Measurements from ENCODE around the gene LRRC30. TPM values are rescaled to one million over a fixed set of nuclear protein-coding genes. Genes with fewer than 3 reads are reported as not detected.

Gene LRRC30
- total RNA-seq, 2 experiments from 2014 or later, result not detected

- Histone ChIP-seq H2AFZ (ENCODE audit: low read length) (no peak overlapping the region), H3K9me2 (ENCODE audit: insufficient read depth, low read length) (no peaks in the 10 kb centered on the region), H3K9me3 (ENCODE audit: low read length) (no peaks in the 10 kb centered on the region), H3K4me3 (ENCODE audit: low read depth, low read length, poor library complexity, severe bottlenecking) (no peak overlapping the region), H3K36me3 (ENCODE audit: insufficient read depth, low read length) (no peaks in the 10 kb centered on the region), H3K4me1 (ENCODE audit: insufficient read depth, low read length, poor library complexity, severe bottlenecking) (no peaks in the 10 kb centered on the region), H3K27ac (ENCODE audit: low read depth, low read length, poor library complexity, severe bottlenecking) (no peak overlapping the region), H3K79me2 (ENCODE audit: insufficient read depth, low read depth, low read length) (no peaks in the 10 kb centered on the region), H4K20me1 (ENCODE audit: insufficient read depth, low read length) (no peaks in the 10 kb centered on the region), H3K4me2 (ENCODE audit: low read length) (no peak overlapping the region)
- TF ChIP-seq CTCF (conservative IDR thresholded peaks at IDR 0.05; ENCODE audit: low read length) (no peak), EZH2phosphoT487 (IDR thresholded peaks at IDR 0.05; ENCODE audit: borderline replicate concordance, low read depth, low read length) (no peak)
- CTCF ChIA-PET (ENCODE audit: unreplicated experiment), result no interaction called here
- POLR2A ChIA-PET, result no interaction called here
- intact Hi-C loops (cut with micrococcal nuclease; ENCODE audit: unreplicated experiment), result no loop called here
- no peak for DNase-seq (ENCODE audit: low spot score)
- no TSS peak for BruUV-seq (replicated peaks)
Measured at GRCh38 chr18:7197854-7198253, 33.0 kb upstream of the LRRC30 start.

GRCh38 chr18:7198326-7198725 is 32.6 kb upstream of the LRRC30 start:
- POLR2A ChIA-PET, result no interaction called here
- Histone ChIP-seq H3K79me2 (ENCODE audit: insufficient read depth, low read depth, low read length) (no peaks in the 10 kb centered on the region), H4K20me1 (ENCODE audit: insufficient read depth, low read length) (no peaks in the 10 kb centered on the region), H2AFZ (ENCODE audit: low read length) (no peak overlapping the region), H3K36me3 (ENCODE audit: insufficient read depth, low read length) (no peaks in the 10 kb centered on the region), H3K9me3 (ENCODE audit: low read length) (no peaks in the 10 kb centered on the region), H3K4me1 (ENCODE audit: insufficient read depth, low read length, poor library complexity, severe bottlenecking) (no peaks in the 10 kb centered on the region), H3K4me2 (ENCODE audit: low read length) (no peak overlapping the region), H3K27ac (ENCODE audit: low read depth, low read length, poor library complexity, severe bottlenecking) (no peak overlapping the region), H3K4me3 (ENCODE audit: low read depth, low read length, poor library complexity, severe bottlenecking) (no peak overlapping the region), H3K9me2 (ENCODE audit: insufficient read depth, low read length) (no peaks in the 10 kb centered on the region)
- BruUV-seq (replicated peaks), result no TSS peak
- CTCF ChIA-PET (ENCODE audit: unreplicated experiment), result no interaction called here
- intact Hi-C loops (cut with micrococcal nuclease; ENCODE audit: unreplicated experiment), result no loop called here
- TF ChIP-seq CTCF (conservative IDR thresholded peaks at IDR 0.05; ENCODE audit: low read length), result no peak
- no peak for TF ChIP-seq EZH2phosphoT487 (IDR thresholded peaks at IDR 0.05; ENCODE audit: borderline replicate concordance, low read depth, low read length)
- no peak for DNase-seq (ENCODE audit: low spot score)

GRCh38 chr18:7201096-7201495 is 29.8 kb upstream of the LRRC30 start:
- Histone ChIP-seq H3K9me2 (ENCODE audit: insufficient read depth, low read length) (no peaks in the 10 kb centered on the region), H3K4me1 (ENCODE audit: insufficient read depth, low read length, poor library complexity, severe bottlenecking) (no peaks in the 10 kb centered on the region), H3K4me3 (ENCODE audit: low read depth, low read length, poor library complexity, severe bottlenecking) (no peak overlapping the region), H3K27ac (ENCODE audit: low read depth, low read length, poor library complexity, severe bottlenecking) (no peak overlapping the region), H3K79me2 (ENCODE audit: insufficient read depth, low read depth, low read length) (no peaks in the 10 kb centered on the region), H2AFZ (ENCODE audit: low read length) (no peak overlapping the region), H3K36me3 (ENCODE audit: insufficient read depth, low read length) (no peaks in the 10 kb centered on the region), H3K4me2 (ENCODE audit: low read length) (no peak overlapping the region), H4K20me1 (ENCODE audit: insufficient read depth, low read length) (no peaks in the 10 kb centered on the region), H3K9me3 (ENCODE audit: low read length) (no peaks in the 10 kb centered on the region)
- no peak for DNase-seq (ENCODE audit: low spot score)
- POLR2A ChIA-PET, result interaction anchor here (0.5 kb wide), 1 partner anchor 229 kb away, joined by 3 read pairs; no protein-coding TSS in a partner anchor
- intact Hi-C loops (cut with micrococcal nuclease; ENCODE audit: unreplicated experiment), result no loop called here
- TF ChIP-seq EZH2phosphoT487 (IDR thresholded peaks at IDR 0.05; ENCODE audit: borderline replicate concordance, low read depth, low read length) (no peak), CTCF (conservative IDR thresholded peaks at IDR 0.05; ENCODE audit: low read length) (no peak)
- no TSS peak for BruUV-seq (replicated peaks)
- CTCF ChIA-PET (ENCODE audit: unreplicated experiment), result no interaction called here

All from OCI-LY7 (cell line).